Epithelial cell of prostate (primary cell): ENCODE measurements around the gene HAUS7.

Source experiments
- DNase-seq: peaks from one replicate; pipeline ENCODE4 v3.0.0-alpha.2; 2011; ENCODE audit warnings: low read depth, low spot score
- H3K27ac ChIP-seq: fragments of 450-650 bp; 2 replicates; pipeline ENCODE4 v1.5.1; 2017; ENCODE audit warnings: mild to moderate bottlenecking

HAUS7 gene

GRCh38 chrX:153500676-153501280, 30.4 kb upstream of the HAUS7 start:
- no peak overlapping the region for H3K27ac ChIP-seq
- DNase-seq = no peak

- H3K27ac ChIP-seq = no peak overlapping the region
- DNase-seq = no peak
These were observed 29.5 kb upstream of the HAUS7 start for GRCh38 chrX:153499876-153500275.

- no peak overlapping the region for H3K27ac ChIP-seq
- no peak for DNase-seq
These were observed 29.0 kb upstream of the HAUS7 start for GRCh38 chrX:153499341-153499740.

- no peak for DNase-seq
- H3K27ac ChIP-seq = no peak overlapping the region
These were observed 28.1 kb upstream of the HAUS7 start for GRCh38 chrX:153498453-153498852.

GRCh38 chrX:153496590-153496959, 26.2 kb upstream of the HAUS7 start:
- DNase-seq = no peak
- no peak overlapping the region for H3K27ac ChIP-seq

GRCh38 chrX:153495903-153496589, 25.7 kb upstream of the HAUS7 start:
- DNase-seq = no peak
- H3K27ac ChIP-seq = no peak overlapping the region

GRCh38 chrX:153495362-153495751, 25.0 kb upstream of the HAUS7 start:
- no peak overlapping the region for H3K27ac ChIP-seq
- DNase-seq = no peak

GRCh38 chrX:153494541-153495361, 24.4 kb upstream of the HAUS7 start, which contains the start of gene BGN:
Gene BGN, plus strand, starts transcription at chrX:153494980. Its CDS starts 9,652 bp downstream, at chrX:153504632.
- no peak within 1 kb of the TSS for H3K27ac ChIP-seq
- DNase-seq = no peak

GRCh38 chrX:153494061-153494460, 23.7 kb upstream of the HAUS7 start:
- no peak overlapping the region for H3K27ac ChIP-seq
- DNase-seq = no peak

- no peak for DNase-seq
- no peak overlapping the region for H3K27ac ChIP-seq
These were observed 22.7 kb upstream of the HAUS7 start for GRCh38 chrX:153493085-153493484.

GRCh38 chrX:153492543-153492942, 22.2 kb upstream of the HAUS7 start:
- no peak overlapping the region for H3K27ac ChIP-seq
- DNase-seq = no peak

- no peak for DNase-seq
- H3K27ac ChIP-seq = no peak overlapping the region
These were observed 21.5 kb upstream of the HAUS7 start for GRCh38 chrX:153491918-153492317.

- no peak for DNase-seq
- H3K27ac ChIP-seq = no peak overlapping the region
These were observed 21.1 kb upstream of the HAUS7 start for GRCh38 chrX:153491351-153491914.

GRCh38 chrX:153490217-153490930, 20.0 kb upstream of the HAUS7 start:
- no peak overlapping the region for H3K27ac ChIP-seq
- DNase-seq = no peak

- H3K27ac ChIP-seq = no peak overlapping the region
- DNase-seq = no peak
These were observed 18.0 kb upstream of the HAUS7 start for GRCh38 chrX:153488231-153488914.

- no peak for DNase-seq
- no peak overlapping the region for H3K27ac ChIP-seq
These were observed 17.3 kb upstream of the HAUS7 start for GRCh38 chrX:153487590-153488071.

GRCh38 chrX:153486171-153486570, 15.8 kb upstream of the HAUS7 start:
- DNase-seq = no peak
- H3K27ac ChIP-seq = no peak overlapping the region

- no peak overlapping the region for H3K27ac ChIP-seq
- no peak for DNase-seq
These were observed 15.2 kb upstream of the HAUS7 start for GRCh38 chrX:153485396-153486080.

- DNase-seq = no peak
These were observed 12.1 kb upstream of the HAUS7 start for GRCh38 chrX:153482376-153483015.

More at GRCh38 chrX:153482376-153483015, 12.1 kb upstream of the HAUS7 start:
- no peak overlapping the region for H3K27ac ChIP-seq
